Measurements from ENCODE around the gene LBX1.

GRCh38 chr10:101230183-101230917, 1.1 kb upstream of the LBX1 start:
- TF ChIP-seq POLR2AphosphoS5 (IDR thresholded peaks at IDR 0.05) (no peak), CTCF (IDR thresholded peaks at IDR 0.05) (no peak), POLR2A (IDR thresholded peaks at IDR 0.05) (no peak), EP300 (IDR thresholded peaks at IDR 0.05) (no peak)

Measured in sigmoid colon (tissue), 4 donors.